Activated naive CD4-positive, alpha-beta T cell treated with anti-CD3 and anti-CD28 coated beads, Interleukin-2, amount 10 ng/mL, durations not matched to agents 7 days and 5 days (primary cell): ENCODE data around the gene MMS19.

ENCODE experiments used
- CTCF ChIA-PET: fragments of 350-600 bp; sonication (Branson Sonifier 250); formaldehyde crosslinking; loops from one replicate; lab custom pipeline; 2021; ENCODE audit warnings: antibody characterized with exemption; lab: Charles Lee
- DNase-seq: peaks from one replicate; pipeline ENCODE4 v3.0.0-alpha.2; 2020
- H3K27ac Mint-ChIP-seq: one replicate; pipeline ENCODE4 v1.8.0; 2021; ENCODE audit warnings: mild to moderate bottlenecking, moderate library complexity, mixed read lengths
- H3K27me3 Mint-ChIP-seq: one replicate; pipeline ENCODE4 v1.8.0; 2021; ENCODE audit warnings: mild to moderate bottlenecking, mixed read lengths
- H3K36me3 Mint-ChIP-seq: one replicate; pipeline ENCODE4 v1.8.0; 2021; ENCODE audit warnings: mixed read lengths
- H3K4me1 Mint-ChIP-seq: one replicate; pipeline ENCODE4 v1.8.0; 2021; ENCODE audit warnings: mixed read lengths
- H3K4me3 Mint-ChIP-seq: one replicate; pipeline ENCODE4 v1.8.0; 2021; ENCODE audit warnings: mild to moderate bottlenecking, moderate library complexity, mixed read lengths
- H3K9me3 Mint-ChIP-seq: one replicate; pipeline ENCODE4 v1.8.0; 2021; ENCODE audit warnings: mixed read lengths

MMS19 gene

GRCh38 chr10:97505152-97505551 lies 6.9 kb upstream of the MMS19 start:
- no peaks in the 10 kb centered on the region for H3K4me1 Mint-ChIP-seq
- H3K36me3 Mint-ChIP-seq = no peaks in the 10 kb centered on the region
- DNase-seq = no peak
- no peak overlapping the region for H3K27ac Mint-ChIP-seq
- CTCF ChIA-PET = no interaction called here
- peaks cover 38% of the 10 kb centered on the region for H3K27me3 Mint-ChIP-seq
- H3K9me3 Mint-ChIP-seq = no peaks in the 10 kb centered on the region
- H3K4me3 Mint-ChIP-seq = no peak overlapping the region

- H3K9me3 Mint-ChIP-seq = no peaks in the 10 kb centered on the region
- H3K4me3 Mint-ChIP-seq = no peak overlapping the region
- DNase-seq = no peak
- no peaks in the 10 kb centered on the region for H3K4me1 Mint-ChIP-seq
- CTCF ChIA-PET = no interaction called here
- no peaks in the 10 kb centered on the region for H3K36me3 Mint-ChIP-seq
- H3K27me3 Mint-ChIP-seq = peaks cover 53% of the 10 kb centered on the region
- H3K27ac Mint-ChIP-seq = no peak overlapping the region
Observed at GRCh38 chr10:97503406-97503805, 5.2 kb upstream of the MMS19 start.

- Mint-ChIP-seq H3K27me3 (peaks cover 53% of the 10 kb centered on the region), H3K9me3 (no peaks in the 10 kb centered on the region), H3K27ac (no peak overlapping the region), H3K36me3 (no peaks in the 10 kb centered on the region), H3K4me3 (no peak overlapping the region), H3K4me1 (peaks cover 3% of the 10 kb centered on the region)
- CTCF ChIA-PET = no interaction called here
- DNase-seq = no peak
Observed at GRCh38 chr10:97502916-97503315, 4.7 kb upstream of the MMS19 start.

- Mint-ChIP-seq H3K9me3 (no peaks in the 10 kb centered on the region), H3K4me1 (peaks cover 28% of the 10 kb centered on the region), H3K36me3 (no peaks in the 10 kb centered on the region), H3K27me3 (peaks cover 45% of the 10 kb centered on the region), H3K4me3 (peak overlapping the region; percentile 5), H3K27ac (no peak overlapping the region)
- CTCF ChIA-PET = interaction anchor here (0.8 to 1.4 kb wide), 3 partner anchors 34 to 100 kb away, joined by 3 to 7 read pairs (median 3); partner anchors contain the start of gene ANKRD2
- DNase-seq = no peak
Observed at GRCh38 chr10:97500297-97500575, 2.0 kb upstream of the MMS19 start.

- Mint-ChIP-seq H3K27me3 (peaks cover 45% of the 10 kb centered on the region), H3K9me3 (no peaks in the 10 kb centered on the region), H3K27ac (no peak overlapping the region), H3K4me3 (peak overlapping the region; percentile 60), H3K4me1 (peaks cover 33% of the 10 kb centered on the region), H3K36me3 (no peaks in the 10 kb centered on the region)
- DNase-seq = no peak
- CTCF ChIA-PET = interaction anchor here (0.8 to 1.4 kb wide), 3 partner anchors 35 to 99 kb away, joined by 3 to 7 read pairs (median 3); partner anchors contain the start of gene ANKRD2
Observed at GRCh38 chr10:97499561-97500296, 1.5 kb upstream of the MMS19 start.

GRCh38 chr10:97498841-97499560 lies 779 bp upstream of the MMS19 start, which contains the start of gene UBTD1:
UBTD1 (plus strand) TSS chr10:97498924; CDS start chr10:97499204, 280 bp downstream.
- CTCF ChIA-PET = interaction anchor here (1.3 to 1.4 kb wide), 2 partner anchors 35 to 99 kb away, joined by 3 to 7 read pairs; no protein-coding TSS in a partner anchor

GRCh38 chr10:97497572-97498075 lies 598 bp downstream of the MMS19 start:
- Mint-ChIP-seq H3K9me3 (no peaks in the 10 kb centered on the region), H3K27ac (peak overlapping the region; percentile 97), H3K4me1 (peaks cover 42% of the 10 kb centered on the region), H3K27me3 (peaks cover 39% of the 10 kb centered on the region), H3K36me3 (peaks cover 6% of the 10 kb centered on the region), H3K4me3 (peak overlapping the region; percentile 97)
- CTCF ChIA-PET = no interaction called here
- peak; percentile 87 for DNase-seq

More at GRCh38 chr10:97498841-97499560, 779 bp upstream of the MMS19 start, which contains the start of gene UBTD1:
- Mint-ChIP-seq H3K27ac (peak within 1 kb of the TSS; percentile 97), H3K9me3 (no peaks in the 10 kb centered on the region), H3K4me1 (peaks cover 41% of the 10 kb centered on the region), H3K4me3 (peak within 1 kb of the TSS; percentile 97), H3K27me3 (peaks cover 45% of the 10 kb centered on the region), H3K36me3 (peaks cover 3% of the 10 kb centered on the region)
- DNase-seq = peak; percentile 57

GRCh38 chr10:97494863-97495506 lies 3.2 kb downstream of the MMS19 start:
- Mint-ChIP-seq H3K27me3 (peaks cover 16% of the 10 kb centered on the region), H3K4me1 (peaks cover 45% of the 10 kb centered on the region), H3K9me3 (no peaks in the 10 kb centered on the region), H3K36me3 (peaks cover 6% of the 10 kb centered on the region), H3K4me3 (no peak overlapping the region), H3K27ac (peak overlapping the region; percentile 64)
- CTCF ChIA-PET = interaction anchor here (0.8 to 1.3 kb wide), 4 partner anchors 30 to 91 kb away, joined by 3 to 4 read pairs (median 4); no protein-coding TSS in a partner anchor
- DNase-seq = peak; percentile 28

- CTCF ChIA-PET = interaction anchor here (1.1 to 1.2 kb wide), 2 partner anchors 33 to 42 kb away, joined by 3 read pairs; no protein-coding TSS in a partner anchor
- Mint-ChIP-seq H3K27ac (no peak overlapping the region), H3K27me3 (peaks cover 8% of the 10 kb centered on the region), H3K36me3 (peaks cover 7% of the 10 kb centered on the region), H3K4me3 (no peak overlapping the region), H3K4me1 (peaks cover 46% of the 10 kb centered on the region), H3K9me3 (no peaks in the 10 kb centered on the region)
- DNase-seq = no peak
Observed at GRCh38 chr10:97494151-97494550, 4.1 kb downstream of the MMS19 start.

GRCh38 chr10:97490592-97490991 lies 7.6 kb downstream of the MMS19 start:
- H3K9me3 Mint-ChIP-seq = no peaks in the 10 kb centered on the region
- no peak overlapping the region for H3K27ac Mint-ChIP-seq
- H3K4me3 Mint-ChIP-seq = no peak overlapping the region
- no peaks in the 10 kb centered on the region for H3K27me3 Mint-ChIP-seq
- peaks cover 7% of the 10 kb centered on the region for H3K36me3 Mint-ChIP-seq
- no peak for DNase-seq
- CTCF ChIA-PET = no interaction called here
- H3K4me1 Mint-ChIP-seq = peaks cover 24% of the 10 kb centered on the region

GRCh38 chr10:97485647-97486281 lies 12.5 kb downstream of the MMS19 start:
- Mint-ChIP-seq H3K4me3 (no peak overlapping the region), H3K27me3 (no peaks in the 10 kb centered on the region), H3K36me3 (peaks cover 8% of the 10 kb centered on the region), H3K27ac (no peak overlapping the region), H3K4me1 (peaks cover 7% of the 10 kb centered on the region), H3K9me3 (no peaks in the 10 kb centered on the region)
- CTCF ChIA-PET = no interaction called here
- no peak for DNase-seq

- CTCF ChIA-PET = interaction anchor here (0.9 kb wide), 1 partner anchor 20 kb away, joined by 3 read pairs; no protein-coding TSS in a partner anchor
- Mint-ChIP-seq H3K36me3 (peaks cover 20% of the 10 kb centered on the region), H3K4me3 (no peak overlapping the region), H3K9me3 (no peaks in the 10 kb centered on the region), H3K27ac (no peak overlapping the region), H3K4me1 (peaks cover under 1% of the 10 kb centered on the region), H3K27me3 (no peaks in the 10 kb centered on the region)
- no peak for DNase-seq
Observed at GRCh38 chr10:97483921-97484320, 14.3 kb downstream of the MMS19 start.

GRCh38 chr10:97483506-97483905 lies 14.7 kb downstream of the MMS19 start:
- no peak overlapping the region for H3K27ac Mint-ChIP-seq
- H3K4me3 Mint-ChIP-seq = no peak overlapping the region
- H3K27me3 Mint-ChIP-seq = no peaks in the 10 kb centered on the region
- CTCF ChIA-PET = no interaction called here
- no peaks in the 10 kb centered on the region for H3K4me1 Mint-ChIP-seq
- H3K9me3 Mint-ChIP-seq = no peaks in the 10 kb centered on the region
- DNase-seq = no peak
- peaks cover 20% of the 10 kb centered on the region for H3K36me3 Mint-ChIP-seq
